Smooth muscle cell (in vitro differentiated cells): ENCODE data around the gene TXNDC5. TPM values are rescaled to one million over a fixed set of nuclear protein-coding genes. Genes with fewer than 3 reads are reported as not detected.

Experiments
- DNase-seq: peaks from one replicate; lab custom pipeline; 2025; ENCODE audit not compliant: unreplicated experiment; lab: John Stamatoyannopoulos, UW
- H2AFZ ChIP-seq: fragments of 200-600 bp; sonication (generic); 2 replicates; pipeline ENCODE4 v1.6.0; 2016; ENCODE audit warnings: antibody characterized with exemption, low read depth, mild to moderate bottlenecking
- H3F3A ChIP-seq: fragments of 200-600 bp; sonication (generic); 2 replicates; pipeline ENCODE4 v1.6.0; 2017; ENCODE audit warnings: antibody characterized with exemption, low read depth
- H3K27ac ChIP-seq: fragments of 200-600 bp; sonication (generic); 2 replicates; pipeline ENCODE4 v1.5.1; 2016; ENCODE audit warnings: low read depth, mild to moderate bottlenecking
- H3K27me3 ChIP-seq: fragments of 200-600 bp; sonication (generic); 2 replicates; pipeline ENCODE4 v1.6.1; 2016; ENCODE audit warnings: low read depth, mild to moderate bottlenecking
- H3K36me3 ChIP-seq: fragments of 200-600 bp; sonication (generic); 2 replicates; pipeline ENCODE4 v1.5.1; 2016; ENCODE audit warnings: low read depth
- H3K4me1 ChIP-seq: fragments of 200-600 bp; sonication (generic); 2 replicates; pipeline ENCODE4 v1.5.1; 2016; ENCODE audit warnings: low read depth
- H3K4me2 ChIP-seq: fragments of 200-600 bp; sonication (generic); 2 replicates; pipeline ENCODE4 v1.6.0; 2016; ENCODE audit warnings: mild to moderate bottlenecking
- H3K4me3 ChIP-seq: fragments of 200-600 bp; sonication (generic); 2 replicates; pipeline ENCODE4 v1.5.1; 2016; ENCODE audit warnings: mild to moderate bottlenecking
- H3K79me2 ChIP-seq: fragments of 200-600 bp; sonication (generic); 2 replicates; pipeline ENCODE4 v1.6.0; 2016; ENCODE audit warnings: low read depth, mild to moderate bottlenecking
- H3K9ac ChIP-seq: fragments of 200-600 bp; sonication (generic); 2 replicates; pipeline ENCODE4 v1.6.0; 2016; ENCODE audit warnings: low read depth
- H3K9me3 ChIP-seq: fragments of 200-600 bp; sonication (generic); replicated peaks from 2 replicates; pipeline ENCODE4 v1.5.1; 2016; ENCODE audit warnings: low read depth
- H4K20me1 ChIP-seq: fragments of 200-600 bp; sonication (generic); 2 replicates; pipeline ENCODE4 v1.6.0; 2016; ENCODE audit warnings: low read depth
- WGBS: methylation state at CpG from one replicate; pipeline ENCODE4 v1.1.7; 2016; ENCODE audit warnings: low lambda C conversion rate; 5-methylcytosine and 5-hydroxymethylcytosine counted together
- polyA plus RNA-seq: library from polyadenylated mRNA; unstranded; fragments of >200 nt; fragmentation: Nextera tagmentation; extraction: Ambion mirVana; gene quantifications from 2 replicates; pipeline ENCODE4 v1.2.1, GENCODE V29; 2016
- total RNA-seq: library from RNA; depleted of rRNA; stranded (reverse); fragments of >200 nt; gene quantifications from 2 replicates; pipeline ENCODE4 v1.2.3, GENCODE V29; 2014
- TF ChIP-seq, protein P1 (sequence below): fragments of 200-600 bp; sonication (generic); IDR thresholded peaks from 2 replicates; pipeline ENCODE4 v1.5.1; 2017; ENCODE audit warnings: borderline replicate concordance, mild to moderate bottlenecking, antibody characterized with exemption; ENCODE audit not compliant: insufficient read depth, poor library complexity, severe bottlenecking

TXNDC5 gene
- total and polyA plus RNA-seq, 2 experiments from 2014 or later, result 448 to 576 TPM

DNA sequence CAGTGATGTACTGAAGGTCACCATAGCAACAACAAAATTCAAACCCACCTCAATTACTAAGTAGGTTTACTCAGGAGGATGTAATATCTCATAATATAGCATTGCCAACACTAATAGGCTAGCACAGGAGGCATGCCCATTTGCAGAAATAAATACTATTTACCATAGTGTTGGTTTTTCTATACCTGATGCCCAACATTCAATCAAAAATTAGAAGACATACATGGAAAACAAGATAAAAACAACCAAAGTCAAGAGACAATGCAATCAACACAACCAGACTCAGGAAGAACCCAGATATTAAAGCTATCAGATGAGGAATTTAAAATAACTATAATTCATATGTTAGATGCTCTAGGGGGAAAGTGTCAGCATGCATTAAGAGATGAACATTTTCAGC is 14.3 kb upstream of the TXNDC5 start:
- H2AFZ ChIP-seq, result no peak overlapping the region
- no peaks in the 10 kb centered on the region for H4K20me1 ChIP-seq
- H3K4me2 ChIP-seq, result no peak overlapping the region
- no peak overlapping the region for H3K9ac ChIP-seq
- H3K27me3 ChIP-seq, result no peaks in the 10 kb centered on the region
- H3F3A ChIP-seq, result no peaks in the 10 kb centered on the region
- H3K4me3 ChIP-seq, result no peak overlapping the region
- no peak overlapping the region for H3K27ac ChIP-seq
- H3K36me3 ChIP-seq, result no peaks in the 10 kb centered on the region
- no peaks in the 10 kb centered on the region for H3K79me2 ChIP-seq
- TF ChIP-seq, protein P1, sequence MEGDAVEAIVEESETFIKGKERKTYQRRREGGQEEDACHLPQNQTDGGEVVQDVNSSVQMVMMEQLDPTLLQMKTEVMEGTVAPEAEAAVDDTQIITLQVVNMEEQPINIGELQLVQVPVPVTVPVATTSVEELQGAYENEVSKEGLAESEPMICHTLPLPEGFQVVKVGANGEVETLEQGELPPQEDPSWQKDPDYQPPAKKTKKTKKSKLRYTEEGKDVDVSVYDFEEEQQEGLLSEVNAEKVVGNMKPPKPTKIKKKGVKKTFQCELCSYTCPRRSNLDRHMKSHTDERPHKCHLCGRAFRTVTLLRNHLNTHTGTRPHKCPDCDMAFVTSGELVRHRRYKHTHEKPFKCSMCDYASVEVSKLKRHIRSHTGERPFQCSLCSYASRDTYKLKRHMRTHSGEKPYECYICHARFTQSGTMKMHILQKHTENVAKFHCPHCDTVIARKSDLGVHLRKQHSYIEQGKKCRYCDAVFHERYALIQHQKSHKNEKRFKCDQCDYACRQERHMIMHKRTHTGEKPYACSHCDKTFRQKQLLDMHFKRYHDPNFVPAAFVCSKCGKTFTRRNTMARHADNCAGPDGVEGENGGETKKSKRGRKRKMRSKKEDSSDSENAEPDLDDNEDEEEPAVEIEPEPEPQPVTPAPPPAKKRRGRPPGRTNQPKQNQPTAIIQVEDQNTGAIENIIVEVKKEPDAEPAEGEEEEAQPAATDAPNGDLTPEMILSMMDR, result no peak
- no peak for DNase-seq
- H3K9me3 ChIP-seq, result no peaks in the 10 kb centered on the region
- H3K4me1 ChIP-seq, result peaks cover 7% of the 10 kb centered on the region

DNA sequence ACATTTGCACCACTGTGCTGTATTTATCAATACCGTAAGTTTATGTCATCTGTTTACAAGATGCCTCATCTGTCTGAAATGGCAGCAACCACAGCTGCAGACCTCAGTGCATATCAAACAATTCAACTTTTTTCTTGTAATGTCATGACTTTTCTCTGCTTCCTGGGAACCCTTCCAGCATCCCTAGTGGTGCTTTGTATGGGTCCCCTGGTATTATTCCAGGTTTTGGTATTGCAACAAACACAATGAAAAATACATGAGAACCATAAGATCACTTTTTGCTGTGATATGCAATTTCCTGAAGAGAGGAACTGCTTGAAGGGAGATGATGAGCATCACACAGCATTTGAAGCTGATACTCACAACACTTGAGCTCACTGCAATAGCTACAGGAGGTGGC is 12.0 kb upstream of the TXNDC5 start:
- no peak overlapping the region for H3K4me2 ChIP-seq
- no peaks in the 10 kb centered on the region for H3K27me3 ChIP-seq
- H4K20me1 ChIP-seq, result no peaks in the 10 kb centered on the region
- WGBS, result 64% methylated on average over 1 of the region's 1 CpG
- H3K27ac ChIP-seq, result no peak overlapping the region
- no peak overlapping the region for H3K4me3 ChIP-seq
- no peaks in the 10 kb centered on the region for H3K9me3 ChIP-seq
- H3F3A ChIP-seq, result peaks cover 6% of the 10 kb centered on the region
- TF ChIP-seq, protein P1, result no peak
- no peak for DNase-seq
- no peak overlapping the region for H2AFZ ChIP-seq
- no peaks in the 10 kb centered on the region for H3K36me3 ChIP-seq
- H3K79me2 ChIP-seq, result no peaks in the 10 kb centered on the region
- H3K9ac ChIP-seq, result no peak overlapping the region
- peaks cover 7% of the 10 kb centered on the region for H3K4me1 ChIP-seq

DNA sequence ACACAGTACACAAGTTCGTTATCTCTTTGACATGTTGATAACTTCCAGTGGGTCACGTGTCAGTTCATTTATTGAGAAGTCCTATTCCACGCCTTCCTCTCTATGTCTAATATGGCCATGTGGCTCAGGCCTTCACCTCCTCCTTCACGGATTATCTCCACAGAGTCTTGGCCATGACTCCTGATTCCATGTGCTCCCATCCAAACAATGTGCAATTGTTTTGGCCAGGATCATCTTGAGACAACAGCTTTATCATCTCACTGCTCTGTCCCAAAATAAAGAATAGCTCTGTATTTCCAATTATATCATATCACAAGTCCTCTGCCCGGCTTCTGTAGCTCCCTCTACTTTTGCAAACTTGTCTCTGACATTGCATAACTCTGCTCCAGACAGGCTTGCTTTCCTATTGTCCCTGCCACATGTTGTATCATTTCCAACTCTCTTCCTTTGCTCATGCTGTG is 11.1 kb upstream of the TXNDC5 start:
- DNase-seq, result no peak
- no peaks in the 10 kb centered on the region for H3K36me3 ChIP-seq
- H3K79me2 ChIP-seq, result no peaks in the 10 kb centered on the region
- H3K27ac ChIP-seq, result no peak overlapping the region
- H3F3A ChIP-seq, result peaks cover 6% of the 10 kb centered on the region
- H3K4me3 ChIP-seq, result no peak overlapping the region
- TF ChIP-seq, protein P1, result no peak
- no peaks in the 10 kb centered on the region for H4K20me1 ChIP-seq
- H3K4me2 ChIP-seq, result no peak overlapping the region
- H2AFZ ChIP-seq, result no peak overlapping the region
- no peaks in the 10 kb centered on the region for H3K27me3 ChIP-seq
- H3K9ac ChIP-seq, result no peak overlapping the region
- H3K4me1 ChIP-seq, result peaks cover 7% of the 10 kb centered on the region
- 81% methylated on average over 5 of the region's 5 CpGs for WGBS
- H3K9me3 ChIP-seq, result no peaks in the 10 kb centered on the region

DNA sequence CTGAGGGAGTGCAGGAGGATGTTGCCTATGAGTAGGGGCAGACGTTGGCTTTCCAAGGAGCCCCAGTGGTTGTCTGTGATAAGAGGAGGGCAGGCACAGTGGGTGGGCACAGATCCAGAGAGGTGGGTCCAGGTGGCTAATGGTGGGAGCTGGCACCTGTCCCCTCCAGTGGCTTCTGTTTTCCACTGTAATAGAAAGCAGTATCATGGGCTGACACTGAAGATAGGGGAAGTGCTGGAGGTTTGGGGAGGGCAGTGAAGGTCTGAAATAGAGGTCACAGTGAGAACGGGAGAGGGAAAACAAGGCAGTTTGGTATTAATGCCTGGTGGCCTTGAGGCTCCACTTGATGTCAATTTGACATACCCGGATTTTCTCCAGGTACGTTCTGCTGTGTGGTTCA is 10.5 kb upstream of the TXNDC5 start:
- no peaks in the 10 kb centered on the region for H3K27me3 ChIP-seq
- H2AFZ ChIP-seq, result no peak overlapping the region
- H3K4me1 ChIP-seq, result peaks cover 7% of the 10 kb centered on the region
- WGBS, result 82% methylated on average over 4 of the region's 4 CpGs
- no peak overlapping the region for H3K27ac ChIP-seq
- no peak for DNase-seq
- peak overlapping the region; percentile 74 for H3K4me2 ChIP-seq
- no peaks in the 10 kb centered on the region for H3K9me3 ChIP-seq
- no peaks in the 10 kb centered on the region for H4K20me1 ChIP-seq
- H3K36me3 ChIP-seq, result no peaks in the 10 kb centered on the region
- TF ChIP-seq, protein P1, result no peak
- no peaks in the 10 kb centered on the region for H3K79me2 ChIP-seq
- H3F3A ChIP-seq, result peaks cover 6% of the 10 kb centered on the region
- no peak overlapping the region for H3K4me3 ChIP-seq
- H3K9ac ChIP-seq, result no peak overlapping the region
